HG03521 (cell line): ENCODE measurements around the gene AGTR2.
"Not testable (repeated sequence)": the region's sequence is repeated elsewhere in the genome, so short reads cannot be mapped to it uniquely, and the experiment has no call there.

Source experiments
- ATAC-seq: cut with Tn5 transposase; IDR thresholded peaks from one replicate; pipeline ENCODE4 v1.9.1; 2021; ENCODE audit warnings: mild to moderate bottlenecking, moderate library complexity; ENCODE audit not compliant: unreplicated experiment

AGTR2 gene

GRCh38 chrX:116170511-116170910 is at the start of gene AGTR2:
Gene AGTR2 (plus strand): TSS chrX:116170744. CDS start chrX:116172281, 1,537 bp downstream.
- ATAC-seq, result no peak

DNA sequence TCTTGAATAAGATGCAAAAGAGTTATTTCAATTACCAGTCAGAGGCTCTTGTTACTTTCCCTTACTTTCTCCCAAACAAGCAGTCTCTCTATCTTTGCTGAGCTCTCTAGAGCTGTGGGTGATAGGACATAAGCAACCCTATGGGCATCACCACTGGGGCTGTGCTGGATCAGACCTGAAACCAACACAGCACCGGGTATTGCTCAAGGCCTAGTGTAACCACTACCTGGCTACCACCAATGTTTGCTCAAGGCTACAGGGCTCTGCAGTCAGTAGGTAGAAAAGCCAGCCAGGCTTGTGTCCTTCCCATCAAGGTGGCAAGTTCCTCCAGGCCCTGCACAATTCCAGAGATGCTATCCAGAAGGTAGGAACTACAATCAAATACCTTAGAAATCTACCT is 35.3 kb upstream of the AGTR2 start:
- ATAC-seq, result no peak

- not testable (repeated sequence) for ATAC-seq
Measured at GRCh38 chrX:116141270-116141669, 29.3 kb upstream of the AGTR2 start.

- no peak for ATAC-seq
Measured at GRCh38 chrX:116142976-116143375, 27.6 kb upstream of the AGTR2 start.

- no peak for ATAC-seq
Measured at GRCh38 chrX:116172976-116173375, 2.4 kb downstream of the AGTR2 start.

DNA sequence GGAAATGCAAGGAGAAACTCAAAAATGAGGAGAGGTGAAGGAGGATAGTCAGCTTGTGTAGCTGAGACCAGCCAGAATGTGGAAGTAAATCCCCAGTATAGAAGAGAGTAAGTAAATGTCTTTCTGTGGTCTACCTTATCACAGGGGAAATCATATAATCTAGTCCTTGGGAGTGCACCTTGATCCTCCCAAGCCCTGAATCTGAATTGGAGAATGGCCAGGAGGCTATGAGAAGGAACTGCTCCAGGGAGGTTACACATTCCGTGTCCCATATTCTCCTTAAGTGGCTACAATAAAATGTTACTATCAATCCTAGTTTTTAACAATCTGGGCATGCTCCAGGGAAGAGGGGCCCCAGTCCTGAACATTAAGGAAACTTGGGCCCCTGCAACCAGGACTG is 10.8 kb downstream of the AGTR2 start:
- no peak for ATAC-seq

DNA sequence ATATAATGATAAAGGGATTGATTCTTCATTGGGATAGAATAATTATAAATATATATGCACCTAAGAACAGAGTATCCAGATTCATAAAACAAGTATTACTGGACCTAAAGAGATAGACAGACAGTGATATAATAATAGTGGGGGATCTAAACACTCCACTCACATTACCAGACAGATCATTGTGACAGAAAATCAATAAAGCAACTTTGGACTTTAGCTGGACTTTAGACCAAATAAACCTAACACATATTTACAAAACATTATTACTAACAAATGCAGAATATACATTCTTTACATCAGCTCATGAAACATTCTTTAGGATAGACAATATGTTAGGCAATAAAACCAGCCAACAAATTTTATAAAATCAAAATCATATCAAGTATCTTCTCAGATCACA is 14.6 kb downstream of the AGTR2 start:
- ATAC-seq, result no peak

DNA sequence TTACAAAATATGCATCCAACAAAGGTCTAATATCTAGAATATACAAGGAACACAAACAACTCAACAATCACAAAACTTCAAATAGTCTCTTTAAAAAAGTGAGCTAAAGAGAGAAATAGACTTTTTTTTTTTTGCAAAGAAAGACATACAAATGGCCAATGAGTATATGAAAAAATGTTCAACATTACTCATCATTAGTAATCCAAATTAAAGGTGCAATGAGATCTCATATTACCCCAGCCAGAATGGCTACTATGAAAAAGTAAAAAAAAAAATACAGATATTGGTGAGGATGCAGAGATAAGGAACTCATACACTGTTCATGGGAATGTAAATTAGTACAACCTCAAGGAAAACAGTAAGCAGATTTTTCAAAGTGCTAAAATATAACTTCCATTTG is 24.1 kb downstream of the AGTR2 start:
- ATAC-seq, result no peak

GRCh38 chrX:116198235-116198634 is 27.7 kb downstream of the AGTR2 start:
- no peak for ATAC-seq

- no peak for ATAC-seq
Measured at GRCh38 chrX:116198810-116199209, 28.3 kb downstream of the AGTR2 start.

- ATAC-seq, result no peak
Measured at GRCh38 chrX:116204932-116205331, 34.4 kb downstream of the AGTR2 start.

DNA sequence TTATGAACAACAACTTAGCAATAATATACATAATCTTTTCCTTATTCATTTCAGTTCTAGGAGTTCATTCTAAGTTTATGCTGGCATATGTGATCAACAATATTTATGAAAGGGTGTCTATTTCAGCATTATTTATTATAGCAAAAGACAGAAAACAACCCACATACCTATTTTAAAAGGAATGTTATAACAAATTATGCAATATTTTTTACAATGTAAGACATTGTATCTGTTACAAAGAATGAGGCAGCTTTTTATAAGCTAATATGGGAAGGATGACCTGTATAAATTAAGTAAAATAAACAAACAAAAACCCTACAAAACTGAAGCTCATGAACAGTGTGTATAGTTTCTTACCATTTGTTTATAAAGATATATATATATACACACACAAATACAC is 42.7 kb downstream of the AGTR2 start:
- no peak for ATAC-seq

- ATAC-seq, result not testable (repeated sequence)
Measured at GRCh38 chrX:116217080-116217479, 46.5 kb downstream of the AGTR2 start.
